Activated T-helper 2 cell treated with anti-CD3 and anti-CD28 coated beads, Interferon-gamma antibody, Interleukin-2, Interleukin-4, amounts not matched to agents 10 μg/mL and 5 μg/mL and 100 μg/mL, durations not matched to agents 14 hours and 24 hours and 36 hours (primary cell): ENCODE data around the gene MAD2L1. TPM values are rescaled to one million over a fixed set of nuclear protein-coding genes. Genes with fewer than 3 reads are reported as not detected.
A peak's percentile ranks its signal among the peaks of the same experiment; 100 is the strongest.
"Not testable (repeated sequence)": the region's sequence is repeated elsewhere in the genome, so short reads cannot be mapped to it uniquely, and the experiment has no call there.

Experiments used
- DNase-seq: peaks from one replicate; pipeline ENCODE4 v3.0.0; 2021; ENCODE audit warnings: low spot score
- H3K27ac Mint-ChIP-seq: one replicate; pipeline ENCODE4 v1.8.0; 2021; ENCODE audit warnings: mixed read lengths
- H3K27me3 Mint-ChIP-seq: one replicate; pipeline ENCODE4 v1.8.0; 2021; ENCODE audit warnings: low read depth, mixed read lengths
- H3K36me3 Mint-ChIP-seq: one replicate; pipeline ENCODE4 v1.8.0; 2021; ENCODE audit warnings: low read depth, mixed read lengths
- H3K4me1 Mint-ChIP-seq: one replicate; pipeline ENCODE4 v1.8.0; 2021; ENCODE audit warnings: low read depth, mixed read lengths
- H3K4me3 Mint-ChIP-seq: one replicate; pipeline ENCODE4 v1.8.0; 2021; ENCODE audit warnings: low read depth, mild to moderate bottlenecking, moderate library complexity, mixed read lengths
- H3K9me3 Mint-ChIP-seq: one replicate; pipeline ENCODE4 v1.8.0; 2021; ENCODE audit warnings: mixed read lengths
- intact Hi-C: fragments of 100-400 bp; cut with micrococcal nuclease; formaldehyde crosslinking; loops from one replicate; pipeline ENCODE4 v1.15.1; 2023
- total RNA-seq: library from RNA; stranded (reverse); gene quantifications from 2 replicates; pipeline ENCODE4 v1.2.3, GENCODE V29; 2022

The MAD2L1 gene
- total RNA-seq, result 68.7 and 70.8 TPM in 2 replicates

DNA sequence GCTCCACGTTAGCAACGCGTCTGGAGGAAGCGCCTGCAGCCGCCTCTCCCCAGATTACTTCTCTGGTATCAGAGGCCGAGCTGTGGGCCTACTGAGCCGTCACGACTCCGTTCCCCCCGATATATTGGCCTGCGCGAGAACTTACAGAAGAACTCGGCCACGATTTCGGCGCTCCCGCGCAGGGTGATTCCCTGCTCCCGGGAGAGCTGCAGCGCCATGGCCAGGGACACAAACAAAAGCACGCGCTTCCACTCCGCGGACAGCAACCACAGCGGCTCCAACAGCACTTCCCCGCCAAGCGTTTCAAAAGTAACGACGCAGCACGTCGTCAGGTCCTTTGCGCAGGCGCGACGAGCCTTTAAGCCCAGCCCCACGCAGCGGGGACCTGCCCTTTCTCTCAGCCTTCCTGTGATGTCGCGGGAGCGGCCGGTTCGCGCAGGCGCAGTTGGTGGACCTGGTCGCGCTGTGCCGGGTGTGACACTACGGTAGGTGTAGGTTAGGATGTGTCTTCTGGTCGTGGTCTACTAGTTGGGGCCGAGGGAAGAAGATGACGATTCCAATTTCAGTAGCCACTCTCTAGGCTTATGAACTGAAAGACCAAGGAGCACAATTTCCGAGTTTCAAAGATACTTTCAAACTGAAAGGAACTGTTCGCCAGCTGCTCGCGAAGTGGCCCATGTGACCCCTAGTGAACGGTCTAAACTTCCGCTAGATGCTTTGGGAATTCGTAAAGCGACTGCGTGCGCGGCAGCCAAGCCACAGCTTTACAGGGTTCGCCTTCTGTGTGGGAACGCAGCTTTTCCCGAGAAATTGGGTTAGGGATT is at the start of gene MAD2L1:
TSS of gene MAD2L1 (minus strand) at position 332 of the 824 bp plus-strand sequence. CDS start at position 218, 114 bp downstream.
- peak; percentile 97 for DNase-seq
- peaks cover 55% of the 10 kb centered on the region for H3K4me1 Mint-ChIP-seq
- H3K9me3 Mint-ChIP-seq, result no peaks in the 10 kb centered on the region
- H3K27ac Mint-ChIP-seq, result peak within 1 kb of the TSS; percentile 100
- H3K4me3 Mint-ChIP-seq, result peak within 1 kb of the TSS; percentile 98
- intact Hi-C loops, result loop anchor here (1.0 kb wide), 1 partner anchor 16 kb away; no protein-coding TSS in a partner anchor
- peaks cover 44% of the 10 kb centered on the region for H3K36me3 Mint-ChIP-seq
- H3K27me3 Mint-ChIP-seq, result no peaks in the 10 kb centered on the region

DNA sequence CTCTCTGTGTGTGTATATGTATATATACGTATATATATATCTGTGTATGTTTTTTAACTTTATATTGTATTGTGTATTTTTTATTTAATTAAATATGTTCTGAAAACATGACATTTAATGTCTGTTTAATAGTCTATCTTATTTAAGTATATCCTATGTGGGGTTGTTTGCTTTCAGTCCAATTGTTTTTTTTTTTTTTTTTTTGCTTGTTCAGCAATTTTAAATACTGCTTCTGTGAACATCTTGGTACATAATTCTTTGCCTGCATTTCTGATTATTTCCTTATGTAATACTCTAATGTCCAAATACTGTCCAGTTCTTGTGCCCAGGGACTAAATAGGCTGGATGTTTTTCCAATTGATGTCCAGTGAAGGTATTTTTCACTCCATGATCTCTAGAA is 45.1 kb upstream of the MAD2L1 start:
- no peak for DNase-seq

DNA sequence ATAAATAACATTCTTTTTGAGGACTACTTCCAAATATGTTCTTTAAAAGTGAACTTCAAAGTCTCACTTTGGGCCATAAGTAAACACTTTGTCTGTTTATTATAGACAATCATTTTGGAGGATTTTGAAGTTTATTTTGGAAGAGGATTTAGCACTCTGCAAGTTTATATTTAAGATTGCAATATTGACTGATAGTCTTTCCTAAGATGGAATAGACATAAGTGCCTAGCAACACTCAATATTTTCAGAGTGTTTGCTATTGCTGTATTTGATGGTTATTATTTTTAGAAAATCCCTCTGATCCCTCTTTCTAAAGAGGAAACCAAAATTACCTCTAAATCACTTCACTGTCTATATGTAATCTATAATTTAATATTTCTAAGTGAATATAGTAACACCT is 42.8 kb upstream of the MAD2L1 start:
- Mint-ChIP-seq H3K27ac (no peak overlapping the region), H3K27me3 (no peaks in the 10 kb centered on the region), H3K4me1 (no peaks in the 10 kb centered on the region), H3K4me3 (no peak overlapping the region), H3K36me3 (no peaks in the 10 kb centered on the region), H3K9me3 (no peaks in the 10 kb centered on the region)
- intact Hi-C loops, result no loop called here
- no peak for DNase-seq

More for the DNA sequence above, 45.1 kb upstream of the MAD2L1 start:
- Mint-ChIP-seq H3K4me3 (no peak overlapping the region), H3K9me3 (no peaks in the 10 kb centered on the region), H3K36me3 (no peaks in the 10 kb centered on the region), H3K27me3 (no peaks in the 10 kb centered on the region), H3K4me1 (no peaks in the 10 kb centered on the region), H3K27ac (no peak overlapping the region)
- intact Hi-C loops, result no loop called here

DNA sequence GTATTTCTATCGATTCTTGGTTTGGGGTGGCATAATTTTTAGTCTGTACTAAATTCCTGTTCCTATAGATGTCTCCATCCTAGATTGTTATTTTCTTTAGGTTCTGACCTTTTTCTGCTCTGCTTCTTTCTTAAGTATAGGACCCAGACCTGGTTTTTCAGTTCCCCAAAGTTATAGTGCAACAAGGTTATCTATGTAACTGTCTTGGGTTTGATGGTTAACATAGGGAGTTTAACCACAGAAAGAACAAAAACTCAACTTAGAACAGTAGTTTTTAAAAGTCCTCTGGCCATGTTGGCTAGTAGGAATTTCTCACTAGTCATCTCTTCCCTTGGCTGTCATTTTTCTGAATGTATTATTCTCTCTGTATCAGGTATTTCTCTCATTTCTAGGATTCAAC is 38.8 kb upstream of the MAD2L1 start:
- no peak overlapping the region for H3K4me3 Mint-ChIP-seq

DNA sequence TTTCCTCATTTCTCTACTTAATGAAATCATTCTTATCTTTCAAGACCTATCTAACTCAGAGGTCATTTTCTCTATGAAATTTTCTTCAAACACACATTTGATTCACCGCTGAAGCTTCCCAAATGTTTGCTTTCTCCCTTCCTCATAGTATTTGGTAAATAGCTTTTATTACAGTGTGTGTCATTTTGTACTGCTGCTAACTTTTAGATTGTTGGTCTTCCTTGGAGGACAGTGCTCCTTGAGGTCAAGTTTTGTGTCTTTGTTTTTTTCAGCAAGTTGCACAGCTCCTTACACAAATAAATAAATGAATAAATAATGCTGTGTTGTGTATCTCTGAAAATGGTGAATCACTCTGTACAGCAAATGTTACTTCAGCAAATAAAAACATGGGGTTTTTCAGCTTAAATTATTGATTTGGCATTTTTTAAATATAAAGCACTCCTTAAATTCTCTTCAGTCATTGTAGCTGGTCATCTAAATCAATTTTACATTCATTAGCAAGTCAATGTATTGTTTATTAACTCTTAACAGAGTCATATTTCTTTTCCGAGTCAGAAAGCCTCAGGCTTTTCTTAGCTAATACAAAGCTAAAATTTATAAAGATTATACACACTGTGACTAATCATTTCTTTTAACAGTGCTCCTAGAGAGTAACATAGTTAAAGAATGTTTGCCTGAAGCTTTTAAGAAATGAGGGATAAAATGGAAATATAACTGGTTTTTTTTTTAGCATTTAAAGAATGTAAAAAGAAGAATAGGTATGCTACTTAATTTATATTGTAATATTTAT is 30.1 kb upstream of the MAD2L1 start:
- no peaks in the 10 kb centered on the region for H3K4me1 Mint-ChIP-seq
- no peak overlapping the region for H3K4me3 Mint-ChIP-seq
- intact Hi-C loops, result no loop called here
- no peaks in the 10 kb centered on the region for H3K9me3 Mint-ChIP-seq
- no peak overlapping the region for H3K27ac Mint-ChIP-seq
- H3K27me3 Mint-ChIP-seq, result peaks cover 3% of the 10 kb centered on the region
- no peaks in the 10 kb centered on the region for H3K36me3 Mint-ChIP-seq
- DNase-seq, result no peak

More for the DNA sequence above, 38.8 kb upstream of the MAD2L1 start:
- Mint-ChIP-seq H3K4me1 (no peaks in the 10 kb centered on the region), H3K9me3 (no peaks in the 10 kb centered on the region), H3K27ac (no peak overlapping the region), H3K36me3 (no peaks in the 10 kb centered on the region), H3K27me3 (peaks cover 3% of the 10 kb centered on the region)
- intact Hi-C loops, result no loop called here
- no peak for DNase-seq

DNA sequence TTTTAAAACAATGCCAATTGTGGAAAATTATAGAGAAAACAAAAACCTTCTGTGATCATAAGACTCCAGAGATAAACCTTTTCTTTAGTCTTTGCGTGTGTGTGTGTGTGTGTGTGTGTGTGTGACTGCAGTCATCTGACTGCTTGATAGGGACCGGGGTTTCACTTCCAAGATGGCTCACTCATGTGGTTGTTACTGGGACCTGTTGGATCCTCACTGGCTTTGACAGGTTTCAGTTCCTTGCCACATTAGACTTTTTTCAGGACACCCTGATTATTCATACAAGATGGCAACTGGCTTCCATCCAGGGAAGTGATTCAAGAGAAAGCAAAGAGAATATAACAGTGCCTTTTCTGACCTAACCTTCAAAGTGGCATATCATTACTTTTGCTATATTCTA is 21.9 kb upstream of the MAD2L1 start:
- Mint-ChIP-seq H3K9me3 (no peaks in the 10 kb centered on the region), H3K36me3 (no peaks in the 10 kb centered on the region), H3K27me3 (no peaks in the 10 kb centered on the region), H3K4me3 (no peak overlapping the region), H3K27ac (no peak overlapping the region), H3K4me1 (peaks cover 2% of the 10 kb centered on the region)
- DNase-seq, result no peak
- intact Hi-C loops, result no loop called here

- H3K4me1 Mint-ChIP-seq, H3K27ac Mint-ChIP-seq, intact Hi-C loops, H3K27me3 Mint-ChIP-seq, H3K4me3 Mint-ChIP-seq, H3K9me3 Mint-ChIP-seq, H3K36me3 Mint-ChIP-seq, DNase-seq: not testable (repeated sequence)
These were observed 21.4 kb upstream of the MAD2L1 start for GRCh38 chr4:120088066-120088465.

- no peak overlapping the region for H3K4me3 Mint-ChIP-seq
- H3K4me1 Mint-ChIP-seq, result no peaks in the 10 kb centered on the region
These were observed 19.1 kb upstream of the MAD2L1 start for GRCh38 chr4:120085705-120086104.

GRCh38 chr4:120084327-120084726 is 17.7 kb upstream of the MAD2L1 start:
- Mint-ChIP-seq H3K9me3 (no peaks in the 10 kb centered on the region), H3K4me1 (no peaks in the 10 kb centered on the region), H3K36me3 (no peaks in the 10 kb centered on the region), H3K4me3 (no peak overlapping the region), H3K27ac (no peak overlapping the region), H3K27me3 (peaks cover 4% of the 10 kb centered on the region)
- intact Hi-C loops, result no loop called here
- DNase-seq, result no peak

More at GRCh38 chr4:120085705-120086104, 19.1 kb upstream of the MAD2L1 start:
- DNase-seq, result no peak
- Mint-ChIP-seq H3K27me3 (peaks cover 4% of the 10 kb centered on the region), H3K27ac (no peak overlapping the region), H3K36me3 (no peaks in the 10 kb centered on the region), H3K9me3 (no peaks in the 10 kb centered on the region)
- intact Hi-C loops, result no loop called here

DNA sequence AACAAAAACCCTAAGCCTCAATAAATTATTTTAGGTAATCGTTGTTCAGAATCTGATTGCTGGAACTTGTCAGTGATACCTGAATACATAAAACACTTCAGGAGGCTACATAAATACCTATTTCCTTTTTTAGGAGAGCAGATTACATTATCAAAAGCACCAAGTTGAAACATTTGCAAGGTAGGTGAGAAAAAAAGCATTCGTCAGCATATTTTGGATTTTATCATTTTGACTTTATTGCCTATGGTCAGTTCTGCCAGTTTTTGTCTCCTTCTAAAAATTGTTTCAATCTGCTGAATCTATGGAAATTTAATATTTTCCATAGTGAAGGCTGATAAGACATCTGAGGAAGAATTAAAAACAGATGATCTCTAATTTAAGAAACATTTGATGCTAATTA is 16.5 kb upstream of the MAD2L1 start:
- intact Hi-C loops, result no loop called here
- peaks cover 4% of the 10 kb centered on the region for H3K27me3 Mint-ChIP-seq
- no peaks in the 10 kb centered on the region for H3K36me3 Mint-ChIP-seq
- no peak for DNase-seq
- no peaks in the 10 kb centered on the region for H3K9me3 Mint-ChIP-seq
- no peak overlapping the region for H3K27ac Mint-ChIP-seq
- H3K4me1 Mint-ChIP-seq, result no peaks in the 10 kb centered on the region
- no peak overlapping the region for H3K4me3 Mint-ChIP-seq

DNA sequence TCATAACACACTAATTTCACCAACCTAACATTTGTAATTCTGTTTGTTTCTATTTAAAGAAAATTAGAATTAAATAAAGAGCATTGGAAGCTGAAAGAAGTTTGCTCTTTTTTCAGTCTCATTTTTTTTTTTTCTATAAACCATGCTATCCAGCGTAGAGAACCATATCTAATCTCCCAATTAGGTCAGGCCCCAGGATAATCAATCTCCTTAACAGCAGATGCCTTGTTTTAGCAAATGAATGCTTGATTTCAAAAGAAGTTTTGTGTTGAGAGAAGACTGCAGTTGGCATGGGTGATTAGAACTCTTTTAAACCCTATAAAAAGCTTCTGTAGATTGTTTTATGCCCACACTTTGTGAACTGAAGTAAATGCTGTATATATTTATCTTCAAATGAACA is 15.6 kb upstream of the MAD2L1 start:
- Mint-ChIP-seq H3K27me3 (peaks cover 4% of the 10 kb centered on the region), H3K36me3 (no peaks in the 10 kb centered on the region), H3K9me3 (no peaks in the 10 kb centered on the region), H3K27ac (no peak overlapping the region), H3K4me3 (no peak overlapping the region), H3K4me1 (no peaks in the 10 kb centered on the region)
- intact Hi-C loops, result no loop called here
- no peak for DNase-seq

DNA sequence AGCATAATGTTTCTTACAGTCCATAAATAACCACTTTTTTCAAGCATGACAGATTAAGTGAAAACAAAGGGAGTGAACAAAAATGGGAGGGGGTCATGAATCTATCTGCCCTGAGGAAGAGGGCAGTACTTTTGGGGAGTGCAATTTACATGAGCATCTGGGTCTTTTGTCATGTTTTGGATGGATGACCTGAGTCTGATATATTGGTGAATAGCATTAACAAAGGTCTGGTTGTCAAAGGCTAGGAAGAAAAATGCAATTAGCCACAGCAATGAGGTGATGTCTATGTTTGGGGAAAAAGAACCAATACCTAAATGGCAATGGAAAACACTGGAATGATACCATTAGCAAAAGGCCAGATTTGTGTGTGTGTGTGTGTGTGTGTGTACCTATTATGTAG is 15.1 kb upstream of the MAD2L1 start:
- Mint-ChIP-seq H3K4me3 (no peak overlapping the region), H3K36me3 (no peaks in the 10 kb centered on the region), H3K27ac (no peak overlapping the region), H3K4me1 (no peaks in the 10 kb centered on the region), H3K9me3 (no peaks in the 10 kb centered on the region), H3K27me3 (peaks cover 4% of the 10 kb centered on the region)
- no peak for DNase-seq
- intact Hi-C loops, result no loop called here

DNA sequence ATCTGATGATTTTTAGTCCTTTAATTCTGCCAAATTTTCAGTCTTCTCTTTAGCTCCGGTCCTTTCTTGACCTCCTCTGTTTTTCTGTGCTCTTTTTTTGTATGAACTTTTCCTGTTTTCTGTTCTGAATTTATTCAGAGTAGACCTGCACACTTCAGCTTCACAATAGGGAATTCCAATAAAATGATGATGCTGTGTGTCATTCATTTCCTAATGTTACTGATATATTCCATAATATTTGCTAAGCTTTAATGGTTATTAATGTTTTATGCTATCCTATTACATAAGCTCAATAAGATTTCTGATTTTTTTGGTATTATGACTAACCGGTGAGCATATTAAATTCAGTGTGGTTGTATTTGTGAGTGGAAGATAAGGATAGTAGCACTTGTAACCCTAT is 13.9 kb upstream of the MAD2L1 start:
- H3K27me3 Mint-ChIP-seq, result peaks cover 4% of the 10 kb centered on the region
- no peak overlapping the region for H3K27ac Mint-ChIP-seq
- DNase-seq, result no peak
- no peaks in the 10 kb centered on the region for H3K4me1 Mint-ChIP-seq
- no peak overlapping the region for H3K4me3 Mint-ChIP-seq
- no peaks in the 10 kb centered on the region for H3K36me3 Mint-ChIP-seq
- intact Hi-C loops, result no loop called here
- H3K9me3 Mint-ChIP-seq, result no peaks in the 10 kb centered on the region
